GM21528 (cell line): ENCODE results near the gene NRCAM.

Experiments used
- ATAC-seq: cut with Tn5 transposase; IDR thresholded peaks from one replicate; pipeline ENCODE4 v1.9.1; 2021; ENCODE audit warnings: mild to moderate bottlenecking, moderate library complexity; ENCODE audit not compliant: unreplicated experiment, low FRiP score

Gene NRCAM

DNA sequence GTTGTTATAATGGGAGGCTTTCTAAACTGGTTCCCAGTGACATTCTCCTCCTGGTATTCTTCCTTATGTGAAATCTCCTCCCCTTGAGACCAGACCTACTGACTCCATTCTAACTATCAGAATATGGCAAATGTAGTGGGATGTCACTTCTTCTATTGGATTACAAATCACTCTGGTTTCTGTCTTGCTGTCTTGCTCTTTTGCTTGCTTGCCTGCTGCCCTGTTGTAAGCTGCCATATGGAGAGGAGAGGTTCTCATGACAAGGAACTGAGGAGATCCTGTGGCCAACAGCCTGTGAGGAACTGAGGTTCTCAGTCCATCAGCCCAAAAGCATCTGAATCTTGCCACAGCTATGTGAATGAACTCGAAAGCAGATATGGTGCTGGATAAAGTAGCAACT, 4.7 kb upstream of the NRCAM start:
- no peak for ATAC-seq

DNA sequence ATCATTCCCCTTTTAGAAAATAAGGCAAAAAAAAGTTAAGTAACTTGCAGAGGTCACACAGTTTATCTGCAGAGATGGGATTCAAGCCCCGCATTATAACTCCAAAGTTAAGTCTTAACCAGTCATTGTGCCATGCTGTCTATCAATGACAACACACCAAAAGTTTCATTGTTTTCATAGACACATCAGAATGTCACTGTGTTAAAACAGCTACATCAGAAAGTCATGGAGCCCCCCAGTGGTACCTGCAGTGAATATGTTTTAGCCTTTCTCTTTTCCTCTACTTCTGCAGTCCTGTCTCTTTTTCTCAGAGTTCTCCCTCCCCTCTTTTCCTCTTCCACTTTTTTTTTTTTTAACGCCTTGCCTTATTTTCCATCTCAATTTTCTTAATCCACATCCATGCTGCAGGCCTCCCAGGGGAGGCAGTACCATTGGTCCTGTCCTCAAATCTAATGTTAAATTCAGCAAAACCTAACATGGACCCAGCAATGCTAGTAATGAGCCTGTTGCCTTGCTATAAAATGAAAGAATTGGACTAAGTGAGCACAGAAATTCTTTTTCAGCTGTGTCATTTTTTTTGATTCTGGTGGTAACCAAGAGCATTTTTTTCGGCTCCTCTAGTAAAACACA, 3.8 kb upstream of the NRCAM start:
- no peak for ATAC-seq

DNA sequence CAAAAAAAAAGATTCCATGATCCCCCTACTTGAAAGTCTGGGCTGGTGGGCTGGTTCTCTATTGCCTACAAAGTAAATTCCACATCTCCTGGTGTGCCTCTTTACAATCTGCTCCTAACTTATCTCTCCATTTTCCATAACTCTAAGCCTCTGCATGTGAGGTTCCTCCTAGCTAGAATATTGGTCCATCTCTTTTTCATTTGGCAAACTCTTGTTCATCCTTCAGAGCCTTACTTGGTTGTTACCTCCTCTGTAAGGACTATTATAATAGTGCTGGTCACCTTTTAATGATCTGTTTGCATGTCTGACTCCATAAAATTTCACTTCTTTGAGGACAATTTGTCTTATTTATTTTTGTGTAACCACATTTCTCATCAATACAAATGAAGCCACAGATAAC, 1.6 kb upstream of the NRCAM start:
- no peak for ATAC-seq

DNA sequence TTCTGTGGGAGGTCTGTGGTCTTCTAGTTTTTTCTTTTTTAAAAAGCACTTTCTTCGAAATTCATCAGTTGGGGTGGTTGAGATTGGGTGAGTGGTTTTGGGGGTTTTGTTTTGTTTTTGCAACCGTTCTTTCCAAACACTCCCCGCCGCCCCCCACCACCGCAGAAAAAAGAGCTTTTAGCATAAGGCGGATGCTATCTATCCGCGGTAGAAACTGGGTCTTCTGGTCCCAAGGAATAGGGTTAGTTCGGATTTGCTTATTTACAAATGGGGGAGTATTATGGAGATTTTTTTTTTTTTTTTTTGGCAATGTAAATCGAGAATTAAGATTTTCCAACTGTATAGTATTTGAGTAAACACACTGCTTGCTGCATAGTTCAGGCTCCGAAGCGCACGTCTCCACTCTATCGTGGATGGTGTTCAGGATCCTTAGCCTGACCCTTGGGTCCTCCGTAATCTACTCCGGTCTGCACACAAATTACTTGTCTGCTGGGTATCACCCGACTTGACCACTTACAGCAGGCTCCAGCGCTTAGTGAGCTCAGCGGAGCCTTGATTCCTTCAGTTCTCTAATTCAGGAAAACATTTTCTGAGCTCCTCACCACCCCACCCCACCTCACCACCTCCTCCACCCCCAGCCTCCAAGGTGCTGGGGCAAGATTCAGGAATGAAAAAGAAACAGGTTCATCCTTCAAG, 757 bp upstream of the NRCAM start:
- ATAC-seq, result no peak

DNA sequence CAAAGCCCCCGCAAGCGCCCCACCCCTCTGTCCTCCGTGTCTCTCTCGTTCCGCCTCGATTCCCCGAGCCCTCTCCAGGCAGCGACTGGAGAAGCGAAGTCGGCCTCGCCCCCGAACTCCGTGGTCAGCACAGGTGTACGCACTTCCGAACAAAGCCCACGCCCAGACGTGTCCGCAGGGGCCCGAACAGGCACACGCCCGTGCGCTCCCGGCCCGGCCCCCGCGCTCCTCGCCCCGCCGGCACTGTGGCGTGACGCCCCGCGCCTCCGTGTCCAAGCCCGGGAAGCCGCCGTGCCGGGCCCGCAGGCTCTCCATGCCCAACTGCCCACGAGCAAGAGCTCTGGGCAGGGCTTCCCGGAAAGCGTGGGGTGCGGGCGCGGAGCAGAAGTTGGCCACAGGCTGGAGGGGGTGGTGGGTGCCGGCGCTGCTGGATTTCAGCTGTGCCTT, 662 bp downstream of the NRCAM start:
- ATAC-seq, result no peak

DNA sequence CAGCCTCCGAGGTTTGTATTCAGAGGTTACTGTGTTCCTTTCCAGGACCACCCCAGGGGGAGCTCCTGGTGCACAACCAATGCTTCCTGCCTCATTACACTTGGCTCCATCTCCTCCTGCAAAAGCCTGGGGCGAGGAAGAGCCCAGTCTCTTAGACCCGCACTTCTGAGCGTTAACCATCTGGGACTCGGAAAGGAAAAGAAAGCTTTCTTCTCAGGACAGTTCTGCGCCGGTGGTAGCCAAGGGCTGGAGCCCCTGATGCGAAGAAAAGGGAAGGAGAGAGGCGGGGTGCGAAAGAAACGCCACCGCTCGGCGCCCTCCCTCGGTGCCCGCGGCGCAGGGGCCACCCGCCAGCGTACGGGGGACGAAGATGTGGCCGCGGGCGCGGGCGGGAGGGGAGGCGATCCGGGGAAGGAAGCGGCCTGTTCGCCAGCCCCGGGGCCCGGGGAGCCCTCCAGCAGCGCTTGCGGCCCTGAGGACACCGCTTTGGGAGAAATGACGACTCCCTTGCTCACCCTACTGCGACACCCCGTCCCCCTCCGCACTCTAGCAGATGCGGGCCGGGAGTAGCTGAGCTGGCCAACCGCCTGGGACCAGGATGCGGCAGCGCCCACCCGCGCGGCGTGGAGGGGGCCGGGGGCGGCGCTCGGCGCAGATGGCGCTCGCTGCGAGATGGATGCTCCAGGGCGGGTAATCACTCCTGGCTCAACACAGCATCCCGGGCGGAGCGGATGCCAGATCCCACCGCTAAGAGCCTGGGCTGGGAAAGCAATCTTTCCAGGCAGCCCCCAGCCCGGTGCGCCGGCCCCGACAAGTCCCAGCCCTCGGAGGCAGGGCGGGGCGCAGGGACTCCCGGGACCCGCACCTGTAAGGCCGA, 1.3 kb downstream of the NRCAM start:
- no peak for ATAC-seq

DNA sequence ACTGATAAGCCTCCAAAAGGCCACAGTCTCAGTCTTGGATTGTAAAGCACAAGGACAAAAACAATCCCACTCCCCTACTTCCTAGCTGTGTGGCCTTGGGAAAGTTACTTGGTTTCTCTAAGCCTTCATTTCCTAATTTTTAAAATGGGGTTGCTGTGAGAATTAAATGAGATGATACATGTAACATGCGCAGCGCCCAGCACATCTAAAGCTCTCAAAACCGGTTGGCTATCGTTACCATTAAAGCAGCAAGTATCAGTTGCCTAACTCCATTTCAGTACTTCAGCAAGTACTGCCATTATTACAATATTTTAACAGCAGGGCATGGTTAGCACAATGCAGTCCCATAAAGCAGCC, 1.9 kb downstream of the NRCAM start:
- ATAC-seq, result no peak

DNA sequence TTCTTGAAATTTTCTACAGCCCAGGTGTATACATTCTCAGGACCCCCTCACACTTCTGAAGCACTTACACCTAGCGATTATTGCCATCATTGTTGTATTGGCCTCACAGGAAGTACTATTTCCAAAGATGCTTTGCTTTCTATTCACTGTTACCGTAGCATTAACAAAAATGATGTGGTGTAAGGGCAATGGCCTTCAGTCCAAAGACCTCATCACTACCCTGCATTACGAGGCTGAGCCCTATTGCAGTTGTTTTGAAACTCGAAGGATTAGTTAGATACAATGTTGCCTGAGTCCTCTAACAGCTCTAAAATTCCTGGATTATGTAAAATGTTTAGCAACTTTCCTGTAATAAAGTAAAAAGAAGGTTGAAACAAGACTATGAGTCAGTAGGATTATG, 2.9 kb downstream of the NRCAM start:
- ATAC-seq, result no peak

DNA sequence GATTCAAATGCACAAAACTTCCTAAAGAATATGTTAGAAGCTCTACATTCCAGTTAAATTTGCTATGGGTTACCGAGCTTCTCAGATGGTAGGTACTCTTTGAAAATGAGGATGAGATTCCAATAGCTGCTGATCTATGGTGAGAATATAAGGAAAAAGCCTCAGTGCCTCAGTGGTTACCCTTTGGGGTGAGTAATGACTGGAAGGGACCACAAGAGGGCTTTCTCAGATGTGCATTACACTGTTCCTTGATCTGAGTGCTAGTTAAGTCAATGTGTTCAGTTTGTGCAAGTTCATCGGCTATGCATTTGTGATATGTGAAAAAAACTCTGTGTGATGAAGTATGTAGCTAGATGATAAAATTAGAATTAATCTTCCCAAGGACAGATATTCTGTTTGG, 3.5 kb downstream of the NRCAM start:
- peak; percentile 59 for ATAC-seq

DNA sequence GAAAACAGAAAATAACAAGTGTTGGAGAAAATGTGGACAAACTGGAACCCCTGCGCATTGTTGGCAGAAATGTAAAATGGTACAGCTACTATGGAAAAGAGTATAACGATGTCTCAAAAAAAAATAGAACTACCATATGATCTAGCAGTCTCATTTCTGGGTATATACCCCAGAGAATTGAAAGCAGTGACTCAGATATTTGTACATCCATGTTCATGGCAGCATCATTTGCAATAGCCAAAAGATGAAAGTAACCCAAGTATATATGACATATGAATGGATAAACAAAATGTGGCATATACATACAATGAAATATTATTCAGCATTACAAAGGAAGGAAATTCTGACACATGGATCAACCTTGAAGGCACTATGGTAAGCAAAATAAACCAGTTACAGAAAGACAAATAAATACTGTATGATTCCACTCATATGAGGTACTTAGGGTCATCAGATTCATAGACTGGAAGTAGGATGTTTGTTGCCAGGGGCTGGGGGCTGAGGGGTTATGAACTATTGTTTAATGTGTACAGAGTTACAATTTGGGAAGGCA, 4.9 kb downstream of the NRCAM start:
- no peak for ATAC-seq

DNA sequence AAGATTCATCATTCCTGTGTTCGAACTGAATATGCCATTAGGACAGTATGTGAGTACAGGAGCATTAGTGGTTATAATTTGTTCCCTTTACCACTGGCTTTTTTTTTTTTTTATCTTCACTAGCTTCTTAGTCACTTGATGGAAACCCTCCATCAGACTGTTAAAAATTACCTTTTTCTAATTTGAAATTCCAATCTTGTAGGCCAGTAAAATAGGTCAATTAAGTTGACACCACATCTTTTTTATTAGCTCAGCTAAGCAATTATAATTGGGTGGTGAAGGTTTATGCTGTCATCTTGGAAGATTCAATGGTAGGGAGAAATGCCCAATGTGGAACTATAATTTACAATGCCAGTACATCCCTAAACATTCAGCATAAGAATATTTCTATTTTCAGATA, 6.1 kb downstream of the NRCAM start:
- ATAC-seq, result no peak

DNA sequence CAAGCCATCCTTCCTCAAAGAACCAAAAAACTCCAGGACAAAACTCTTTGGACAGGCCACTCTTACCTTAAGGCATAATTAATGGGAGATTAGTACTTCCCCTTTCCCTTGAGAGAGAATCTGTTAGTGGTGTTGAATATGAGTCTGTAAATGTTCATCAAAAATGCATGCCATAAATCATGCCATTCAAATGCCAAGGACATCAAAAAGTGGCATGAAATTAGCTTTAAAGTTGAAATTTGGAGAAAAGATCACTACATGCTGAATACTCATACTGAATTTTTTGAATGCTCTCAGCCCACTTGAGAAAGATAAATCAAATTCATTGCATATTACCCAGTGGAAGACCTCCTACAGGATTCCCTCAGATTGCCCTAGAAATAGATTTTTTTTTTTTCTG, 6.7 kb downstream of the NRCAM start:
- ATAC-seq, result no peak

DNA sequence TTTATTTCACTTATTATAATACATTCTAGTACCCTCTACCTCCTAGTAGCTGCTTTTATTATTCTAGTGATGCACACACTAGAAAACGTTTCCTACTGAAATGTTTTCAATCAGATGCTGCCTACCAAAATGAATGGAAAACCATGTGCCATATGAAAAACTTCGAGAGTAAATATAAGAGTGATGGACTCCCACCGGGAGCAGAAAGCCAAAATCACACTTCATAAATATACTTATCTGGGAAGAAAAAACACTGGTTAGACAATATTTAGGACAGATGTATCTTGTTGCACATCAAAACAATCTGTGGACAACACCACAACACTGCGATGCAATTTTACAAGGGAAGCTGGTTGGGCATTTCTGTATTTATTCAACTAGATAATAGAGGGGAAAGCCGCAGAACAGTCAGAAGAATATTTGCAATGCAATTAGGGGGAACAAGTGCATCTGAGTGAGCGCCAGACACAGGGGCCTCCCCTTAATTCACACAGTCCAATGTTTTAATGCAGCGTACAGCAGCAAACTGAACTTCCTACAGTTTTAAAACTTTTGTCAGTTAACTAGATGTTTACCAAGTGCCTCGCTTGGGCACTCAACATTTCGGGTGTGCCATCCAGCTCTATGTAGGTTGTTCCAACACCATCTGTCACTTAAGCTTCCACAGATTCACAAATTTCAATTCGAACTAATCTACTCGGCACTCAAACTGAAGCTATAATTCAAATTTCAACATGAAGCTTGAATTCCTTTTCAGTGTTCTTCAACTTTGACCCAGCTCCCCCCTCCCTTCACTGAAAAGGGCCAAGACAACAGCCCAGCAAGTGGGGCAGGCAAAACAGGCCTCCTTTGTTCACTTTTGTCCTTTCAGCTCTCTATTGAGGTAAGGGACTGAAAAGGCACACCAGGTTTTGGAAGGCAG, 7.4 kb downstream of the NRCAM start:
- no peak for ATAC-seq

DNA sequence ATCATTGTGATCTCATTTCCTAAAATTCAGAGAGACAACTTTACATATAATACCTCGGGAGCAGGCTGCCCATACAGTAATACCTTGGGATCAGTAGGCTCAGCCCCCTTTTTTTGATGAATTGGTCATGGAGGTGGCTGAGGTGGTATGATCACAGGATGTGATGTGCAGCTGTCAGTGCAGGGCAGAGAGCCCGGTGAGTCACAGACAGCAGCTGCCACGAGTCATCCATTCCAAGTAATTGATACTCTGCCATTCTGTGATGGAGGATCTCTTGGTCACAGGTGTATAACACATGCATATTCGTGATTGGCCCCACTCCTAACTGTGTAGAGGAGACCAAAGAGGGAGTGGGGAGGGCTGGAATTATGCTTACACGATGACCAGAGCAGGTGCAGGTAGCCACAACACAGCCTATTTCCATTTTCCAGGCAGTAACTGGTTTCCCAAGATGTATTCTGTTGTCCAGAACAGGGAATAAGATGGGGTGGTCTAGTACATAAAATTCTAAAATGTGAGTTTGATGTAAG, 14.1 kb downstream of the NRCAM start:
- no peak for ATAC-seq

DNA sequence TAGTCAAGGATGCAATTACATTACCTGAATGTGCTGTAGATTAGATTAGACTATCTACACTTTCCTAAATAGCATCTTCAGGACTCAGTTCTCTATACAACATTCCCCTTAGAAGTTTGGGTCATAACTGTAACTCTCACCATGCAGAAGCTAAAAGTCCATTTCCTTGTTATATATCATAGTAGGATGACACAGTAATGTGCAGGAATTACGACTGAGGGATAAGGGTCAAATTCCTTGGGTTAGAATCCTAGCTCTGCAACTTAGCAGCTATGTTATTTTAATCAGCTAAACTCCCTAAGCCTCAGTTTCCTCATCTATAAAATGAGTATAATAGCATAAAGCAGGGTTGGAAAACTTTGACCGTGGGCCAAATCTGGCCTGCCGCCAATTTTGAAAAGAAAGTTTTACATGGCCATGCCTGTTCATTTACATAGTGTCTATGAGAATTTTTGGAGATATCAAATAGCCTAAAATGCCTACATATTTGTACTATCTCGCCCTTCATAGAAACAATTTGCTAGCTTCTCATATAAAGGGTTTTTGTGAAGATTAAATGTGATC, 14.8 kb downstream of the NRCAM start:
- ATAC-seq, result no peak

DNA sequence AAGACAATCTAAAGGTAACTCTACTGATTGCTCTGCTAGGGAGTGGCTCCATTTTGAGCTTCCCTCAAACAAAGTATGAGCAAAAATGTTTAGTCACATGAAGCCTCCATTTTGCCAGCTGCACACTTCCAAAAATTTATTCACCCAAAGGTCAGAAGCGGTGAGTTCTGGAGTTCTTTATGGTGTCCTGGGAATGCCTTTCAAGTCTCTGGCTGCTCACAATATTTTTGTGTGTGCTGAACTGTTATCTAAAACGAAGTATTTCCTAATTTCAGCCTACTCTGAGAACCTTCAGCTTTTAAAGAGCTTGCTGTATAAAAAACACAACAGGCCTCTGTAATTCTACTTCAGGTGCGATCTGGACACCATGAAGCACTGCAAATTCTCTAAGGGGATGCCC, 15.6 kb downstream of the NRCAM start:
- ATAC-seq, result no peak

DNA sequence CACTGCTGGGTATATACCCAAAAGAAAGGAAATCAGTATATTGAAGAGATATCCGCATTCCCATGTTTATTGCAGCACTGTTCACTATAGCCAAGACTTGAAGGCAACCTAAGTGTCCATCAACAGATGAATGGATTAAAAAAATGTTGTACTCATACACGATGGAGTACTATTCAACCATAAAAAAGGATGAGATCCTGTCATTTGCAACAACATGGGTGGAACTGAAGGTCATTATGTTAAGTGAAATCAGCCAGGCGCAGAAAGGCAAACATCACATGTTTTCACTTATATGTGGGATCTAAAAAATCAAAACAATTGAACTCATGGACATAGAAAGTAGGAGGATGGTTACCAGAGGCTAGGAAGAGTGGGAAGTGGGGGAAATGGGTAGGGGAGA, 19.3 kb downstream of the NRCAM start:
- no peak for ATAC-seq

DNA sequence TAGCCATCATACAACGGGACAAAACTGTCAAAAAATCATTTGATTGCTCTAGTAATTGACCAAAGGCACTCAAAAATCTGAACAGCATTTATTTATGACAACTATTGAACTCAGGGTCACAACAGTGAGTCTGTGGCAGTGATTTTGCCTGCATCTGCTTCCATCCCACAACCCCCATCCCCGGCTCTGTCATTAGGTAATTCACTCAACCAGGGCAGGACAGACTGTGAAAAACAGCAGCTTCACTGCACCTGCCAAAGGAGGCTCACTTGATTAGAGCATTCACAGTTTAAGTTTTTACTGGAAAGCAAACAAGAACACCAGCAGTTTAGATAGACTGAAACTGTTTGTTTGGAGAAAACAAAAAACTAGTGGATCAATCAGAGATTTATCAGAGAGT, 22.2 kb downstream of the NRCAM start:
- no peak for ATAC-seq

DNA sequence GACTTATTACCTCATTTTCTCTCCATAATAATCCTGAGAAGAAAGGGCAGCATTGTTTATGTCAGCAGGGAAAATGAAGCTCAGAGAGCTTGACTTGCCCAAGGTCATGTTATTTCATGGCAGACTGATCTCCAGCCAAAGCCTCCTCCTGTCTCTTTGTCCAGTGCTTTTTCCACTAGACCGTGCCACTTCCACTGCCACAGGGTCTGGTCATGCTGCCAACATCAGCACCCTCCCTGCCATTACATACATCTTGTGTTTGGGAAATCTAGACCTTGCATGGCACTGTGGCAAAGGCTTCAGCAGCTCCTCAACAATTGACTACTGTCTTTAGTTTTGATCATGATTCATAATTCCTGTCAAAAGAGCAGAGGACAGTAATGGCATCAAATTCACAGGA, 25.1 kb downstream of the NRCAM start:
- no peak for ATAC-seq

DNA sequence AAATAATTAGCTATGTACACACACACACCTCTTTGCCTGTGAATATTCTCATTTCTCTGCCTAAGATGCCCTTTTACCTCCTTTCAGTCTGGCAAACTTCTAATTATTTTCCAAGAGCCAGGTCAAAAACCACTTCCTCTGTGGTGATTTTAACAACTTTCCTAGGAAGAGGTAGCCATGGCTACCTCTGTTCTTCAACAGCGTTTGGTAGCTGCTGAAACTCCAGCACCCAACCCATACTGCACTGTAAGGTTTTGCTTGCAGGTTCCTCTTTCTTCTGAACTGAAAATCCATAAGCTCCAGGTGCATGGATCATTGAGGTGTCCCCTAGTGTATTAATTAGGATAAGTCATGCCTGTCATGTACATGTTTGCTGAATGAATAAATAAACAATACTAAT, 25.6 kb downstream of the NRCAM start:
- no peak for ATAC-seq
